CD4-positive, alpha-beta T cell (primary cell): ENCODE measurements around the gene EID3. TPM values are rescaled to one million over a fixed set of nuclear protein-coding genes. Genes with fewer than 3 reads are reported as not detected.

Experiments used
- ATAC-seq: fragments of 200-7000 bp; cut with Tn5 transposase; one replicate; pipeline ENCODE4 v1.10.0; 2022; ENCODE audit warnings: mild to moderate bottlenecking; ENCODE audit not compliant: poor library complexity
- CTCF ChIA-PET: fragments of 350-600 bp; sonication (Branson Sonifier 250); formaldehyde crosslinking; loops from one replicate; lab custom pipeline; 2021; ENCODE audit warnings: antibody characterized with exemption, inconsistent platforms; lab: Charles Lee
- POLR2A ChIA-PET: fragments of 350-600 bp; sonication (Branson Sonifier 250); formaldehyde crosslinking; loops from one replicate; lab custom pipeline; 2021; ENCODE audit warnings: antibody characterized with exemption, inconsistent platforms; lab: Charles Lee
- DNase-seq, 14 experiments: peaks; one replicate each; pipeline ENCODE4 v3.0.0-alpha.2; 2013 to 2020; ENCODE audit warnings: mixed read lengths in 2 of 14
- H3K27ac ChIP-seq, 2 donors: one replicate each; pipeline versions ENCODE4 v1.5.1 to v1.7.0; 2013; ENCODE audit warnings: low read length in 2 of 2, low read depth in 1 of 2, mild to moderate bottlenecking in 1 of 2
- H3K27me3 ChIP-seq, 2 experiments: 1 replicate in 1 of 2; 2 replicates in 1 of 2; pipeline versions ENCODE4 v1.6.1 to v1.7.0; 2013; ENCODE audit warnings: low read length in 2 of 2, control low read depth in 1 of 2, mild to moderate bottlenecking in 1 of 2, moderate library complexity in 1 of 2; ENCODE audit not compliant: insufficient read depth in 2 of 2, control insufficient read depth in 1 of 2
- H3K36me3 ChIP-seq: one replicate; pipeline ENCODE4 v1.6.1; 2013; ENCODE audit warnings: low read length, control low read depth; ENCODE audit not compliant: insufficient read depth
- H3K4me1 ChIP-seq: one replicate; pipeline ENCODE4 v1.6.1; 2013; ENCODE audit warnings: low read length, control low read depth; ENCODE audit not compliant: insufficient read depth
- H3K4me3 ChIP-seq: one replicate; pipeline ENCODE4 v1.5.1; 2013; ENCODE audit warnings: mild to moderate bottlenecking, low read length, moderate library complexity
- H3K9me3 ChIP-seq, 2 experiments: 1 replicate in 1 of 2; 2 replicates in 1 of 2; pipeline versions ENCODE4 v1.6.1 to v1.7.0; 2013; ENCODE audit warnings: low read length in 2 of 2, mild to moderate bottlenecking in 2 of 2, control low read depth in 1 of 2, moderate library complexity in 1 of 2; ENCODE audit not compliant: control insufficient read depth in 1 of 2, insufficient read depth in 1 of 2
- H3K27ac Mint-ChIP-seq: one replicate; pipeline ENCODE4 v1.8.0; 2020; ENCODE audit warnings: mixed read lengths
- H3K27me3 Mint-ChIP-seq: one replicate; pipeline ENCODE4 v1.8.0; 2021; ENCODE audit warnings: mixed read lengths
- H3K36me3 Mint-ChIP-seq: one replicate; pipeline ENCODE4 v1.8.0; 2021; ENCODE audit warnings: low read depth, mixed read lengths
- H3K4me1 Mint-ChIP-seq: one replicate; pipeline ENCODE4 v1.8.0; 2021; ENCODE audit warnings: low read depth, mixed read lengths
- H3K4me3 Mint-ChIP-seq: one replicate; pipeline ENCODE4 v1.8.0; 2020; ENCODE audit warnings: mild to moderate bottlenecking, mixed read lengths
- H3K9me3 Mint-ChIP-seq: one replicate; pipeline ENCODE4 v1.8.0; 2020; ENCODE audit warnings: mixed read lengths
- intact Hi-C, 2 experiments: fragments of 100-400 bp; cut with DNase I in 1 of 2; cut with micrococcal nuclease in 1 of 2; formaldehyde crosslinking; loops; one replicate each; pipeline versions ENCODE4 v1.15.1 to v1.9.0; 2023 to 2025; cut with DNase I, micrococcal nuclease
- total RNA-seq, 174 experiments: library from RNA in 2 of 174; stranded (reverse) in 2 of 174; gene quantifications; one replicate each; pipeline ENCODE4 v1.2.3 and lab custom pipeline; 2021 to 2026
- TF ChIP-seq, protein P1 (sequence below): fragments of 200-600 bp; IDR thresholded peaks from one replicate; pipeline ENCODE4 v1.8.0; 2022; ENCODE audit warnings: antibody characterized with exemption, mild to moderate bottlenecking

Gene EID3
- total RNA-seq, 2 experiments from 2014 or later, result 13.5 to 14.3 TPM

DNA sequence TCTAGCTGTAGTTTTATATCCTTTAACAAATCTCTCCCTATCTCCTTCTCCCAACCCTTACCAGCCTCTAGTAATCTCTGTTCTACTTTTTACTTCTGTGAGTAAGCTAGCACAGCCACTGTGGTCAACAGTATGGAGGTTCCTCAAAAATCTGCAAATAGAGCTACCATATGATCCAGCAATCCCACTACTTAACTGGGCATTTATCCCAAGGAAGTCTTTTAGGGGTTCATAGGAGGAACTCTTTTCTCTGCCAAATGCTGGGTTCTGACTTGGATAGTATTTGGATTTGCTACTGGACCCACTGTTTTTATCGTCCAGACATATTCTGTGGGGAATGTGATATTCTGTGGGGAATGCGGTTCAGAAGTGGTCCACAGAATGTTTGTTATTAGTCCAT lies 41.1 kb downstream of the EID3 start:
- ChIA-PET CTCF (no interaction called here), POLR2A (no interaction called here)
- no peak overlapping the region for H3K4me3 Mint-ChIP-seq
- no peak overlapping the region for H3K27ac ChIP-seq
- H3K4me3 ChIP-seq, result no peak overlapping the region
- no peaks in the 10 kb centered on the region for H3K9me3 Mint-ChIP-seq
- TF ChIP-seq, protein P1, sequence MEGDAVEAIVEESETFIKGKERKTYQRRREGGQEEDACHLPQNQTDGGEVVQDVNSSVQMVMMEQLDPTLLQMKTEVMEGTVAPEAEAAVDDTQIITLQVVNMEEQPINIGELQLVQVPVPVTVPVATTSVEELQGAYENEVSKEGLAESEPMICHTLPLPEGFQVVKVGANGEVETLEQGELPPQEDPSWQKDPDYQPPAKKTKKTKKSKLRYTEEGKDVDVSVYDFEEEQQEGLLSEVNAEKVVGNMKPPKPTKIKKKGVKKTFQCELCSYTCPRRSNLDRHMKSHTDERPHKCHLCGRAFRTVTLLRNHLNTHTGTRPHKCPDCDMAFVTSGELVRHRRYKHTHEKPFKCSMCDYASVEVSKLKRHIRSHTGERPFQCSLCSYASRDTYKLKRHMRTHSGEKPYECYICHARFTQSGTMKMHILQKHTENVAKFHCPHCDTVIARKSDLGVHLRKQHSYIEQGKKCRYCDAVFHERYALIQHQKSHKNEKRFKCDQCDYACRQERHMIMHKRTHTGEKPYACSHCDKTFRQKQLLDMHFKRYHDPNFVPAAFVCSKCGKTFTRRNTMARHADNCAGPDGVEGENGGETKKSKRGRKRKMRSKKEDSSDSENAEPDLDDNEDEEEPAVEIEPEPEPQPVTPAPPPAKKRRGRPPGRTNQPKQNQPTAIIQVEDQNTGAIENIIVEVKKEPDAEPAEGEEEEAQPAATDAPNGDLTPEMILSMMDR, result no peak
- DNase-seq (no peak), ATAC-seq (no peak)
- H3K9me3 ChIP-seq, result no peaks in the 10 kb centered on the region
- no peaks in the 10 kb centered on the region for H3K4me1 ChIP-seq
- H3K4me1 Mint-ChIP-seq, result no peaks in the 10 kb centered on the region
- H3K27me3 Mint-ChIP-seq, result no peaks in the 10 kb centered on the region
- H3K27ac Mint-ChIP-seq, result no peak overlapping the region
- intact Hi-C loops, result no loop called here
- H3K36me3 Mint-ChIP-seq, result peaks cover 75% of the 10 kb centered on the region
- H3K36me3 ChIP-seq, result peaks cover 63% of the 10 kb centered on the region
- H3K27me3 ChIP-seq, result no peaks in the 10 kb centered on the region

DNA sequence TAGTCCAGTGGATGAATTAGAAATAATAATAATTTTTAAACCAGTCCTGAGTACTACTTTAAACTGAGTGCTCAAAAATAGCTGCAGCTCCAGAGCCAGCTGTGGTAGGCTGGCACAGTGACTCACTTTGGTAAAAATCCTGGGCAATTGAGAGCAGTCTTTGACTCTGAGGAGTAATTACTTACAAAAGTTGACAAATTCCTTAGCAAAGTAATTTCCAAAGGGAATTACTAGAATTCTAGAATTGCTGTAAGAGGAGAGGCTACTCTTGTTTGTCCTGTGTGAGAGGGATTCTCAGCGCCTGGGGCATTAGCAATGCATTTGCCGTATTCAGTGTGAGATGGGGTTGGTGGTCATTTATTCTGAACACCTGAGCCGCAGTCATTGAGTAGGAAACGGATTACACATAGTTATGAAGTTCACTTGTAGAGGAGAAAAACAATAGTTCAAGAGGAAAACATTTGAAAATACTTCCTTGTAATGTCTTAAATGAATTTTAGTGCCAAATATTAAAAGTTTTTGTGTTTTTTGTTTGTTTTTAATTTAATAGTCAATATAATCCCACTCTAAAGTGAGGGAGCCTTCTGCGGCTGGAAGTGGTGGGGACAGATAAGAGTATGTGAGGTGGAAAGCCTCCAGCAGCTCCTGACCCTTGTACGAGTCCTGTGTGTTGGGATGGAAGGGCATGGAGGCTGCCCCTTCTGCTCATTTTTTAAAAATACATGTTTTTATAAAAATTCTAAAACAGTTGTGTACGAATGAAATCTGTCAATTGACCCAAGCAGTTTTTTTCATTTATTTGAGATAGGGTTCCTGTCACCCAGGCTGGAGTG lies 41.9 kb downstream of the EID3 start:
- Histone ChIP-seq H3K36me3 (peaks cover 58% of the 10 kb centered on the region), H3K27ac (no peak overlapping the region), H3K4me1 (no peaks in the 10 kb centered on the region), H3K4me3 (no peak overlapping the region), H3K27me3 (no peaks in the 10 kb centered on the region), H3K9me3 (no peaks in the 10 kb centered on the region)
- no peaks in the 10 kb centered on the region for H3K4me1 Mint-ChIP-seq
- intact Hi-C loops, result no loop called here
- no peak overlapping the region for H3K27ac Mint-ChIP-seq
- TF ChIP-seq, protein P1, result no peak
- ChIA-PET POLR2A (no interaction called here), CTCF (interaction anchor here (0.7 kb wide), 1 partner anchor 35 kb away, joined by 3 read pairs; no protein-coding TSS in a partner anchor)
- ATAC-seq (no peak), DNase-seq (no peak)
- H3K27me3 Mint-ChIP-seq, result no peaks in the 10 kb centered on the region
- no peaks in the 10 kb centered on the region for H3K9me3 Mint-ChIP-seq
- no peak overlapping the region for H3K4me3 Mint-ChIP-seq
- H3K36me3 Mint-ChIP-seq, result peaks cover 72% of the 10 kb centered on the region

DNA sequence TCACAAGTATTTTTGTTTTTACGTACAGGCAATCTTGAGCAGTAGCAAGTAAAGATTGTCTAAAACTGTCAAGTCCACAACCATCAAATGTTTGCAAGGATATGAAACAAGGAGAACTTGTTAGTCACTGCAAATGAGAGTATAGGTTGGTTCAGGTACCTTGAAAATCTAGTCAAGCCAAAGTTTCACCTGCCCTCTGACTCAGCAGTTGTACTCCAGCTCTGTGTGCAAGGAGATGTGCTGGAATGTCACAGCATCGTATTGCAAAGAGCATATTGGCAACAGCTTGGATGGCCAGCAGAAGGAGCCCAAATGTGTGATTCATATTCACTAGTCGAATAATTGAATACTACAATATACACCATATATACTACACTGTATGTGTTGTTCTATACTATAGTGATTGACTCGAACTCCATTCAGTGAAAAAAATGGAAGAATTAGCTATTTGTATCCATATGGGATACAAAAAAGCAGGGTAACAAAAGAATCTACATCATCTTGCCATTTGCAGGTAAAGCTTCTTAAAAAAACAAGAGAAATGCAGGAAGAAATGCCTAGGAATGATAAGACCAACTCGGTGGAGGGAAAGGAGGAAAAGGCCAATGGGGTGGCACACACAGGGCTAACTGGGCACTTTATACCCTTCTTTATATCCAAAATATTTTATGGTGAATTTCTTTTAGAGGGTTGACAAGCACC lies 44.0 kb downstream of the EID3 start:
- Histone ChIP-seq H3K9me3 (no peaks in the 10 kb centered on the region), H3K27me3 (no peaks in the 10 kb centered on the region), H3K36me3 (peaks cover 41% of the 10 kb centered on the region), H3K4me3 (no peak overlapping the region), H3K4me1 (no peaks in the 10 kb centered on the region), H3K27ac (no peak overlapping the region)
- DNase-seq (no peak), ATAC-seq (no peak)
- no peaks in the 10 kb centered on the region for H3K9me3 Mint-ChIP-seq
- intact Hi-C loops, result no loop called here
- no peak overlapping the region for H3K4me3 Mint-ChIP-seq
- H3K27ac Mint-ChIP-seq, result no peak overlapping the region
- peaks cover 62% of the 10 kb centered on the region for H3K36me3 Mint-ChIP-seq
- CTCF ChIA-PET, result no interaction called here
- H3K4me1 Mint-ChIP-seq, result no peaks in the 10 kb centered on the region
- no peaks in the 10 kb centered on the region for H3K27me3 Mint-ChIP-seq
- POLR2A ChIA-PET, result no interaction called here
- TF ChIP-seq, protein P1, result no peak
